ENCODE results near the gene MRPL2.

MRPL2 gene

GRCh38 chr6:43026365-43026764 is 32.9 kb downstream of the MRPL2 start:
- H3K4me3 ChIP-seq (ENCODE audit: low read length in 2 of 2), result no peak overlapping the region
- peaks cover 3% of the 10 kb centered on the region for H3K79me1 ChIP-seq (ENCODE audit: low read depth, low read length)
- H2BK120ac ChIP-seq (ENCODE audit: low read depth, low read length), result no peak overlapping the region
- no peak overlapping the region for H3K27ac ChIP-seq (replicated peaks; ENCODE audit: low read length)
- H2BK5ac ChIP-seq (ENCODE audit: low read length), result no peak overlapping the region
- no peak overlapping the region for H3K4ac ChIP-seq (ENCODE audit: low read length)
- H3K4me2 ChIP-seq (ENCODE audit: insufficient read depth, low read length, poor library complexity, severe bottlenecking), result no peak overlapping the region
- no CpG with 5 or more reads among the region's 5 CpGs for WGBS, 2 donors (ENCODE audit: extremely low coverage in 2 of 2, insufficient read length in 2 of 2, insufficient replicate concordance in 1 of 2)
- no peak overlapping the region for H3K14ac ChIP-seq (ENCODE audit: low read length)
- H3K4me1 ChIP-seq (ENCODE audit: control insufficient read depth in 2 of 2, insufficient read depth in 1 of 2, low read depth in 1 of 2, low read length in 2 of 2), result no peaks in the 10 kb centered on the region
- peaks cover 0 to 2% of the 10 kb centered on the region in 2 donors for H3K9me3 ChIP-seq (replicated peaks in 1 of 2; ENCODE audit: control insufficient read depth in 2 of 2, insufficient read depth in 1 of 2, low read depth in 1 of 2, low read length in 2 of 2)
- DNase-seq (ENCODE audit: low spot score), result no peak
- no peak overlapping the region for H4K91ac ChIP-seq (ENCODE audit: low read depth, low read length, poor library complexity)
- no peak overlapping the region for H3K23ac ChIP-seq (ENCODE audit: low read depth, low read length, poor library complexity)
- H2AFZ ChIP-seq (ENCODE audit: low read length), result no peak overlapping the region
- no peak overlapping the region for H3K18ac ChIP-seq (ENCODE audit: low read length)
- H3K9ac ChIP-seq (ENCODE audit: low read depth, low read length, poor library complexity), result no peak overlapping the region
- H2BK12ac ChIP-seq (ENCODE audit: low read length), result no peak overlapping the region
- no peak overlapping the region for H4K8ac ChIP-seq (ENCODE audit: low read depth, low read length)
- no peaks in the 10 kb centered on the region for H3K27me3 ChIP-seq (ENCODE audit: control insufficient read depth in 3 of 3, insufficient read depth in 3 of 3, low read depth in 1 of 3, low read length in 3 of 3)
- peaks cover 40 to 75% of the 10 kb centered on the region in 2 donors for H3K36me3 ChIP-seq (replicated peaks in 1 of 2; ENCODE audit: control insufficient read depth in 2 of 2, insufficient read depth in 2 of 2, low read length in 2 of 2)
- H2AK5ac ChIP-seq (ENCODE audit: low read depth, low read length), result no peak overlapping the region
- no peak overlapping the region for H2BK15ac ChIP-seq (ENCODE audit: low read length)

- Histone ChIP-seq H2BK12ac (ENCODE audit: low read length) (no peak overlapping the region), H3K4me2 (ENCODE audit: insufficient read depth, low read length, poor library complexity, severe bottlenecking) (no peak overlapping the region), H2BK15ac (ENCODE audit: low read length) (no peak overlapping the region), H3K27ac (replicated peaks; ENCODE audit: low read length) (no peak overlapping the region), H3K23ac (ENCODE audit: low read depth, low read length, poor library complexity) (no peak overlapping the region), H3K4me3 (ENCODE audit: low read length in 2 of 2) (no peak overlapping the region), H4K91ac (ENCODE audit: low read depth, low read length, poor library complexity) (no peak overlapping the region), H2AK5ac (ENCODE audit: low read depth, low read length) (no peak overlapping the region), H3K9ac (ENCODE audit: low read depth, low read length, poor library complexity) (no peak overlapping the region), H3K4ac (ENCODE audit: low read length) (no peak overlapping the region), H3K36me3 (replicated peaks in 1 of 2; ENCODE audit: control insufficient read depth in 2 of 2, insufficient read depth in 2 of 2, low read length in 2 of 2) (peaks cover 36 to 77% of the 10 kb centered on the region in 2 donors), H3K9me3 (replicated peaks in 1 of 2; ENCODE audit: control insufficient read depth in 2 of 2, insufficient read depth in 1 of 2, low read depth in 1 of 2, low read length in 2 of 2) (peaks cover 0 to 2% of the 10 kb centered on the region in 2 donors), H3K18ac (ENCODE audit: low read length) (no peak overlapping the region), H2BK120ac (ENCODE audit: low read depth, low read length) (no peak overlapping the region), H4K8ac (ENCODE audit: low read depth, low read length) (no peak overlapping the region), H3K4me1 (ENCODE audit: control insufficient read depth in 2 of 2, insufficient read depth in 1 of 2, low read depth in 1 of 2, low read length in 2 of 2) (peaks cover 5% of the 10 kb centered on the region in 2 donors), H2BK5ac (ENCODE audit: low read length) (no peak overlapping the region), H3K27me3 (ENCODE audit: control insufficient read depth in 3 of 3, insufficient read depth in 3 of 3, low read depth in 1 of 3, low read length in 3 of 3) (no peaks in the 10 kb centered on the region), H2AFZ (ENCODE audit: low read length) (no peak overlapping the region), H3K14ac (ENCODE audit: low read length) (no peak overlapping the region), H3K79me1 (ENCODE audit: low read depth, low read length) (peaks cover 3% of the 10 kb centered on the region)
- no peak for DNase-seq (ENCODE audit: low spot score)
- no CpG with 5 or more reads among the region's 2 CpGs for WGBS, 2 donors (ENCODE audit: extremely low coverage in 2 of 2, insufficient read length in 2 of 2, insufficient replicate concordance in 1 of 2)
Measured at GRCh38 chr6:43024436-43024835, 34.8 kb downstream of the MRPL2 start.

GRCh38 chr6:43021270-43022047 is 37.8 kb downstream of the MRPL2 start, which contains the start of gene RRP36:
Gene RRP36, plus strand, starts transcription at chr6:43021623. Its CDS starts 32 bp downstream, at chr6:43021655.
- Histone ChIP-seq H3K79me1 (ENCODE audit: low read depth, low read length) (peaks cover 11% of the 10 kb centered on the region), H3K14ac (ENCODE audit: low read length) (peak within 1 kb of the TSS; percentile 95), H2BK15ac (ENCODE audit: low read length) (no peak within 1 kb of the TSS), H3K27ac (replicated peaks; ENCODE audit: low read length) (peak within 1 kb of the TSS; percentile 82), H2BK5ac (ENCODE audit: low read length) (peak within 1 kb of the TSS; percentile 21), H3K4me1 (ENCODE audit: control insufficient read depth in 2 of 2, insufficient read depth in 1 of 2, low read depth in 1 of 2, low read length in 2 of 2) (peaks cover 5% of the 10 kb centered on the region in 2 donors), H2BK12ac (ENCODE audit: low read length) (no peak within 1 kb of the TSS), H2AK5ac (ENCODE audit: low read depth, low read length) (peak within 1 kb of the TSS; percentile 20), H3K4me3 (ENCODE audit: low read length in 2 of 2) (peak within 1 kb of the TSS; percentile 82 to 87), H2BK120ac (ENCODE audit: low read depth, low read length) (peak within 1 kb of the TSS; percentile 69), H4K91ac (ENCODE audit: low read depth, low read length, poor library complexity) (peak within 1 kb of the TSS; percentile 85), H3K4me2 (ENCODE audit: insufficient read depth, low read length, poor library complexity, severe bottlenecking) (peak within 1 kb of the TSS; percentile 63), H3K4ac (ENCODE audit: low read length) (no peak within 1 kb of the TSS), H4K8ac (ENCODE audit: low read depth, low read length) (peak within 1 kb of the TSS; percentile 74), H3K18ac (ENCODE audit: low read length) (peak within 1 kb of the TSS; percentile 84), H3K27me3 (ENCODE audit: control insufficient read depth in 3 of 3, insufficient read depth in 3 of 3, low read depth in 1 of 3, low read length in 3 of 3) (no peaks in the 10 kb centered on the region), H3K36me3 (replicated peaks in 1 of 2; ENCODE audit: control insufficient read depth in 2 of 2, insufficient read depth in 2 of 2, low read length in 2 of 2) (peaks cover 36 to 78% of the 10 kb centered on the region in 2 donors), H2AFZ (ENCODE audit: low read length) (peak within 1 kb of the TSS; percentile 89), H3K23ac (ENCODE audit: low read depth, low read length, poor library complexity) (peak within 1 kb of the TSS; percentile 51), H3K9me3 (replicated peaks in 1 of 2; ENCODE audit: control insufficient read depth in 2 of 2, insufficient read depth in 1 of 2, low read depth in 1 of 2, low read length in 2 of 2) (peaks cover 0 to 2% of the 10 kb centered on the region in 2 donors), H3K9ac (ENCODE audit: low read depth, low read length, poor library complexity) (peak within 1 kb of the TSS; percentile 85)
- no CpG with 5 or more reads among the region's 56 CpGs for WGBS, 2 donors (ENCODE audit: extremely low coverage in 2 of 2, insufficient read length in 2 of 2, insufficient replicate concordance in 1 of 2)
- peak; percentile 61 for DNase-seq (ENCODE audit: low spot score)

- peaks cover 13% of the 10 kb centered on the region for H3K79me1 ChIP-seq (ENCODE audit: low read depth, low read length)
- H3K9ac ChIP-seq (ENCODE audit: low read depth, low read length, poor library complexity), result no peak overlapping the region
- H3K18ac ChIP-seq (ENCODE audit: low read length), result no peak overlapping the region
- H2BK5ac ChIP-seq (ENCODE audit: low read length), result peak overlapping the region; percentile 21
- peaks cover 5% of the 10 kb centered on the region in 2 donors for H3K4me1 ChIP-seq (ENCODE audit: control insufficient read depth in 2 of 2, insufficient read depth in 1 of 2, low read depth in 1 of 2, low read length in 2 of 2)
- peak overlapping the region; percentile 74 for H4K8ac ChIP-seq (ENCODE audit: low read depth, low read length)
- peak overlapping the region in 1 of 2 donors; percentile 87 for H3K4me3 ChIP-seq (ENCODE audit: low read length in 2 of 2)
- peaks cover 0 to 2% of the 10 kb centered on the region in 2 donors for H3K9me3 ChIP-seq (replicated peaks in 1 of 2; ENCODE audit: control insufficient read depth in 2 of 2, insufficient read depth in 1 of 2, low read depth in 1 of 2, low read length in 2 of 2)
- H4K91ac ChIP-seq (ENCODE audit: low read depth, low read length, poor library complexity), result no peak overlapping the region
- peak overlapping the region; percentile 82 for H3K27ac ChIP-seq (replicated peaks; ENCODE audit: low read length)
- peaks cover 31 to 77% of the 10 kb centered on the region in 2 donors for H3K36me3 ChIP-seq (replicated peaks in 1 of 2; ENCODE audit: control insufficient read depth in 2 of 2, insufficient read depth in 2 of 2, low read length in 2 of 2)
- H2BK120ac ChIP-seq (ENCODE audit: low read depth, low read length), result no peak overlapping the region
- WGBS, 2 donors (ENCODE audit: extremely low coverage in 2 of 2, insufficient read length in 2 of 2, insufficient replicate concordance in 1 of 2), result no CpG with 5 or more reads among the region's 5 CpGs
- H2AK5ac ChIP-seq (ENCODE audit: low read depth, low read length), result peak overlapping the region; percentile 20
- no peaks in the 10 kb centered on the region for H3K27me3 ChIP-seq (ENCODE audit: control insufficient read depth in 3 of 3, insufficient read depth in 3 of 3, low read depth in 1 of 3, low read length in 3 of 3)
- H3K4ac ChIP-seq (ENCODE audit: low read length), result no peak overlapping the region
- peak overlapping the region; percentile 51 for H3K23ac ChIP-seq (ENCODE audit: low read depth, low read length, poor library complexity)
- H2BK12ac ChIP-seq (ENCODE audit: low read length), result no peak overlapping the region
- no peak for DNase-seq (ENCODE audit: low spot score)
- no peak overlapping the region for H3K14ac ChIP-seq (ENCODE audit: low read length)
- H3K4me2 ChIP-seq (ENCODE audit: insufficient read depth, low read length, poor library complexity, severe bottlenecking), result peak overlapping the region; percentile 63
- peak overlapping the region; percentile 89 for H2AFZ ChIP-seq (ENCODE audit: low read length)
- H2BK15ac ChIP-seq (ENCODE audit: low read length), result no peak overlapping the region
Measured at GRCh38 chr6:43020847-43021246, 38.4 kb downstream of the MRPL2 start.

Data from neuronal stem cell (in vitro differentiated cells).